ENCODE measurements around the gene JADE2.

The JADE2 gene

GRCh38 chr5:134571693-134572405, 46.4 kb downstream of the JADE2 start:
- no peak for DNase-seq (ENCODE audit: low read depth)
- TF ChIP-seq, protein P1, sequence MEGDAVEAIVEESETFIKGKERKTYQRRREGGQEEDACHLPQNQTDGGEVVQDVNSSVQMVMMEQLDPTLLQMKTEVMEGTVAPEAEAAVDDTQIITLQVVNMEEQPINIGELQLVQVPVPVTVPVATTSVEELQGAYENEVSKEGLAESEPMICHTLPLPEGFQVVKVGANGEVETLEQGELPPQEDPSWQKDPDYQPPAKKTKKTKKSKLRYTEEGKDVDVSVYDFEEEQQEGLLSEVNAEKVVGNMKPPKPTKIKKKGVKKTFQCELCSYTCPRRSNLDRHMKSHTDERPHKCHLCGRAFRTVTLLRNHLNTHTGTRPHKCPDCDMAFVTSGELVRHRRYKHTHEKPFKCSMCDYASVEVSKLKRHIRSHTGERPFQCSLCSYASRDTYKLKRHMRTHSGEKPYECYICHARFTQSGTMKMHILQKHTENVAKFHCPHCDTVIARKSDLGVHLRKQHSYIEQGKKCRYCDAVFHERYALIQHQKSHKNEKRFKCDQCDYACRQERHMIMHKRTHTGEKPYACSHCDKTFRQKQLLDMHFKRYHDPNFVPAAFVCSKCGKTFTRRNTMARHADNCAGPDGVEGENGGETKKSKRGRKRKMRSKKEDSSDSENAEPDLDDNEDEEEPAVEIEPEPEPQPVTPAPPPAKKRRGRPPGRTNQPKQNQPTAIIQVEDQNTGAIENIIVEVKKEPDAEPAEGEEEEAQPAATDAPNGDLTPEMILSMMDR (IDR thresholded peaks at IDR 0.05; ENCODE audit: insufficient read depth, low read depth, low read length, missing control alignments) = no peak
- no peak overlapping the region for H3K4me3 ChIP-seq (ENCODE audit: low read depth, low read length)

DNA sequence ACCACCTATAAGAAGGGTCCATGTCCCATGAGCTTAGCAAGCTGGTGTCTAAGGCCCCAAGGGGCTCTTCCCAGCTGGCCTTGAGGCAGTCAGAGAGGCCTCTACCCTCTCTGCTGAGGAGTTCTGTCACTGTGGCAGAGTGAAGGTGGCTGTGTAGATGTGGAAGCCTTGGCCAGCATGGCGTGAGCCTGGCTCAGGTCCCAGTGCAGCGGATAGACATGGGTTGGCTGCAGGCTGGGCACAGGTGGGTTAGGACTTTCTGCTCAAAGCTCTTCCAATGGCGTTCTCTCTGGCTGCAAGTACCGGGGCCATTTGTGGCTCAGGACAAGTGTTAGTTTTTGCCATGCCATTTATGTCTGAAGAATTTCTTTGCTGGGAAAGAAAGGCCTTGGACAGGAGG, 47.3 kb downstream of the JADE2 start:
- no peak for DNase-seq (ENCODE audit: low read depth)
- TF ChIP-seq, protein P1 (IDR thresholded peaks at IDR 0.05; ENCODE audit: insufficient read depth, low read depth, low read length, missing control alignments) = no peak
- H3K4me3 ChIP-seq (ENCODE audit: low read depth, low read length) = no peak overlapping the region

DNA sequence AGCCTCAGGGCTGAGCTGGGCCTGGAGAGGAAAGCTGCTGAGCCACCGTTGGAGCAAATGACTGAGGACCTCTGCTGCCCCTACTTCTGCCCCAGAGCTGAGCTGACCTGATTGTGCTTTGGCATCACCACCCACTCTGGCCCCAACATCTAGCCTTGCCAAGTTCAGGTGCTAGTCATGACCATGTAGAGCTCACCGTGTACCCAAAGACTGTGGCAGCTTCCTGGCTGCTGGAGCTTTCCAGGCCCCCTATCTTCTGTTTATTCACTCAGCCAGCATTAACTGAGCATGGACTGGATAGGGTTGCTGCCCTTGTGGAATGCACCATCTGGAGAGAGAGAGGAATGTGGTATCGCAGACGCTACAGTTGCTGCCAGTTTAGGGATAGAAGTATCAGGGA, 49.1 kb downstream of the JADE2 start:
- no peak for DNase-seq (ENCODE audit: low read depth)
- TF ChIP-seq, protein P1 (IDR thresholded peaks at IDR 0.05; ENCODE audit: insufficient read depth, low read depth, low read length, missing control alignments) = no peak
- no peak overlapping the region for H3K4me3 ChIP-seq (ENCODE audit: low read depth, low read length)

- TF ChIP-seq, protein P1 (IDR thresholded peaks at IDR 0.05; ENCODE audit: insufficient read depth, low read depth, low read length, missing control alignments) = no peak
- no peak overlapping the region for H3K4me3 ChIP-seq (ENCODE audit: low read depth, low read length)
- no peak for DNase-seq (ENCODE audit: low read depth)
Measured at GRCh38 chr5:134575316-134575715, 49.8 kb downstream of the JADE2 start.

- TF ChIP-seq, protein P1 (IDR thresholded peaks at IDR 0.05; ENCODE audit: insufficient read depth, low read depth, low read length, missing control alignments) = no peak
- no peak for DNase-seq (ENCODE audit: low read depth)
- no peak overlapping the region for H3K4me3 ChIP-seq (ENCODE audit: low read depth, low read length)
Measured at GRCh38 chr5:134576386-134577021, 51.0 kb downstream of the JADE2 start.

DNA sequence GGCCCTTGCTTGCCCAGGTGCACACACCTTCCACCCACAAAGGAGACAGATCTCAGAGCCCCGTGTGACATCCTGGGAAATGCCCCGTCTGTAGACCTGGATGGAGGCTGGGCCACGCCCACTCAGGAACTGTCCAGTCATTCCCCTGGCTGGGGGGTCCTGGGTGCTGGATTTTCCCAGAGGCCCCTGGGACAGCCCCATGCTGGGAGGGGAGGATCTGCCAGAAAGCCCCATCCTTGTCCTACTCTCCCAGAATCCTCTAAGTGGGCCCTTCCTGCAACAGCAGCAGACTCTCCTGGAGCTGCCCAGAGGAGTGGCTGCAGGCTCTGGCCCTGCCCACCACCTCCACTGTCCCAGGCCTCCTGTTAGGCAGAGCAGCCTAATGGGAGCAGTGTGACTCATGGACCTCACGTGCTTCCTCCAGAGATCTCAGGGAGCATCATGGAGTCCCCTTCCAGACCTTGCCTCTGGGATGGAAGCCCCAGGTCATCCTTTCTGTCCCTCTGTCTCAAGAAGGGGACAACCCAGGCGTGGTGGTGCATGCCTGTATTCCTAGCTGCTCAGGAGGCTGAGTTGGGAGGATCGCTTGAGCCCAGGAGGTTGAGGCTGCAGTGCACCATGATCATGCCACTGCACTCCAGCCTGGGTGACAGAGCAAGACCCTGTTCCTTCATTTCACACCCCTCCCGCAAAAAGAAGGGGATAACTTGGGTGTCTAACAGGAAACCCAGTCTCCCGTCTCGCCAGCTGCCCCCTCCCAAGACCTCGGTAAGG, 51.7 kb downstream of the JADE2 start:
- DNase-seq (ENCODE audit: low read depth) = no peak
- H3K4me3 ChIP-seq (ENCODE audit: low read depth, low read length) = no peak overlapping the region
- TF ChIP-seq, protein P1 (IDR thresholded peaks at IDR 0.05; ENCODE audit: insufficient read depth, low read depth, low read length, missing control alignments) = no peak

Measured in GM12865 (cell line).